Globus pallidus (tissue), 1 donor: ENCODE results near the gene DUS2.
A peak's percentile ranks its signal among the peaks of the same experiment; 100 is the strongest.
"Not testable (repeated sequence)": the region's sequence is repeated elsewhere in the genome, so short reads cannot be mapped to it uniquely, and the experiment has no call there.

Experiments
- DNase-seq: peaks from one replicate; pipeline ENCODE4 v3.0.0-alpha.2; 2015; ENCODE audit warnings: low spot score

DUS2 gene

GRCh38 chr16:68022728-68023537, at the start of gene DUS2, which contains the start of gene DDX28:
Gene DUS2, plus strand, starts transcription at chr16:68023284. Its CDS starts 14,740 bp downstream, at chr16:68038024.
Gene DDX28, minus strand, starts transcription at chr16:68023232. Its CDS starts 30 bp downstream, at chr16:68023202.
- peak; percentile 83 for DNase-seq

DNA sequence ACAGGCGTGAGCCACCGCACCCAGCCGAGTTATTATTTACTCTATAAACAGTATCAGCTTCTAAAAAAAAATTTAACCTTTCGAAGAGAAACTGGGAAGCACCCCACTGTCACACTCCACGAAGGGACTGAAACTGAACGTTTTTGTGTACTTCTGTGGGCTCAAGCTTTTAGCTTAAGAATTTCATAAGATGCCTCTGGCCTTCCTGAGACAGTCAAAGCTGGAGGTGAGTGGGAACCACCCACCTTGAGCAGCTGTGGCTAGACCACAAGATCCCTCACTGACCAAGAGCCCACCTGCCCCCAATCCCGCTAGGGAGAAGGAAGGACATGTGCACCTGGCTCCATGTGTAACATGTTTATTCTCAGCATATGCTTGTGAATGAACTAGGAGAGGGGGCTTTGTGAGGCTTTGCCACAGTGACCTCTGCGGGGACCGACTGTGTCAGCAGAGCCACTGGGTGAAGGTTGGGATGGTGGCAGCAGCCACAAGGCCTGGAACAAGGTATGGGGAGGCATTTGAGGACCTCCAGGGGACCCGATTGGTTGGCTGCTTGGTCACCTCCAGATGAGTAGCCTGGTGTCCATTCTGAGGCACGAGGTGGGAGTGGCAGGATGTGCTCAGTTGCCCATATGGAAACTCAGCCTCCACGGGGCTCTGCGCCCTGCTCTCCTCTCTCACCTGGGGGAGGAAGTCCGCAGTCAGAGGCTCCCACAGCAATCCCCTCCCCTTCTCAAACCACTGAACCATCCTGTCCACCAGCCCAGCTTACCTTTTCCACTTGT, 47.6 kb upstream of the DUS2 start:
- no peak for DNase-seq

DNA sequence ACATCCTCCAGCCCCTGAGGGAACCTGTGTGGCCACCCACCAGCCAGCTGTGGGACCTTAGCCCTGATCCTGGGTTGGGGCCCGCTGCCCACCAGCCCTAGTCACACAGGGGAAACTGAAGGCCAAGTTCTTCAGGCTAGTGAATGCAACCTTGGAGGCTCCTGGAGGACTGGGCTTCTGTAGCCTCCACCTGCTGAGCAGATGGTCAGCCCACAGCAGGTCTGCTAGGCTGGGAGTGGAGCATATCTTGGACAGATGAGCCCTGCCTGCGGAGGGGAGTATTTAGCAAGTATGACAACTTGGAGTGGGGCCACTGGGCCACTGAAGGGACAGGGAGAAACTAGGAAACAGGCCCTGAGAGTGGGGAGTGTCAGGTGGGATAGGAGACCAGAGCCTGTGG, 46.9 kb upstream of the DUS2 start:
- no peak for DNase-seq

- no peak for DNase-seq
Measured at GRCh38 chr16:67977005-67977404, 46.1 kb upstream of the DUS2 start.

DNA sequence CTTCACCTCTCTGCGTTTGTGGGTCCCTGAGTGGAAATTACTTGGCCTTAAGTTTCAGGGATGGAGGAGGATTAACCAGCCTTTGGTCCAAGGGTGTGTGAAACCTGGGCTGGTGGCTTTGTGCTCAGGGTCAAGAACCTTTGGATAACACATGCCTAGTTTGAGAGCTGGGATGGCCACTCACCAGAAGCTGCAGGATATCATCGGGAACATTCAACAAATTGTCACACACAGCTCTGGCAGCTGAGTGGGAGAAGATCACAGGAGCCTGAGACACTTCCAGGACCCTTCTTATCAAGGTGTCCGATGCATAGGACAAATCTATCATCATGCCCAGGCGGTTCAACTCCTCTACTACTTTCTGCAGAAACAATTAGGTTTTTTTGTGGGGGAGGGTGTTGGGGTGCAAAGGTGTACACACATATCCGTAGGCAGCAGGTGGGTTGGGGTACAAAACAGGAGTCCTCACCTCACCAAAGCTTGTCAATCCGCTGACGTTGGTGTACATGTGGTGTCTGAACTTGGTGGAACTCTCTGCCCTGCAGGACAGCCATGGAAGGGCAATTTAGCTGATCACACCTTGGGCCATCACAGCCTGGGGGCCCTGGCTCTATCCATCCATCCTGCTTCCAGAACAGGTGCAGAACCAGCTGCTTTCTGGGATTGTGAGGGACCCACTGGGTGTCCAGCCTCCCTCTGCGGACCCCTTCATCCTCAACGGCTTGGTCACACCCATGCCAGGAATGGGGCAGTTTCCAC, 45.4 kb upstream of the DUS2 start:
- DNase-seq: no peak

- DNase-seq: no peak
Measured at GRCh38 chr16:67979955-67980678, 43.0 kb upstream of the DUS2 start, which contains the start of gene DPEP3. Gene DPEP3, minus strand, starts transcription at chr16:67980499. Its CDS starts 119 bp downstream, at chr16:67980380.

DNA sequence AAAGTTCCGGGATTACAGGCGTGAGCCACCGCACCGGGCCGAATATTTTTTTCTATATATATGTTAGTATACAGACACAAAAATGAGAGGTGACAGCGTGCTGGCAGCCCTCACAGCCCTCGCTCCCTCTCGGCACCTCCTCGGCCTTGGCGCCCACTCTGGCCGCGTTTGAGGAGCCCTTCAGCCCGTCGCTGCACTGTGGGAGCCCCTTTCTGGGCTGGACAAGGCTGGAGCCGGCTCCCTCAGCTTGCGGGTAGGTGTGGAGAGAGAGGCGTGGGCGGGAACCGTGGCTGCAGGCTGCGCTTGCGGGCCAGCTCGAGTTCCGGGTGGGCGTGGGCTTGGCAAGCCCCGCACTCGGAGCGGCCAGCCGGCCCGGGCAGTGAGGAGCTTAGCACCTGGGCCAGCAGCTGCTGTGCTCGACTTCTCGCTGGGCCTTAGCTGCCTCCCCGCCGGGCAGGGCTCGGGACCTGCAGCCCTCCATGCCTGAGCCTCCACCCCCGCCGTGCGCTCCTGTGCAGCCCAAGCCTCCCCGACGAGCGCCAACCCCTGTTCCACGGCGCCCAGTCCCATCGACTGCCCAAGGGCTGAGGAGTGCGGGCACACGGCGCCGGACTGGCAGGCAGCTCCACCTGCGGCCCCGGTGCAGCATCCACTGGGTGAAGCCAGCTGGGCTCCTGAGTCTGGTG, 40.9 kb upstream of the DUS2 start:
- no peak for DNase-seq

- no peak for DNase-seq
Measured at GRCh38 chr16:67986949-67987348, 36.1 kb upstream of the DUS2 start.

- peak; percentile 41 for DNase-seq
Measured at GRCh38 chr16:67987460-67988160, 35.5 kb upstream of the DUS2 start.

GRCh38 chr16:67988675-67989074, 34.4 kb upstream of the DUS2 start:
- DNase-seq: no peak

- no peak for DNase-seq
Measured at GRCh38 chr16:67989322-67990017, 33.6 kb upstream of the DUS2 start.

- no peak for DNase-seq
Measured at GRCh38 chr16:67990018-67990386, 33.1 kb upstream of the DUS2 start.

DNA sequence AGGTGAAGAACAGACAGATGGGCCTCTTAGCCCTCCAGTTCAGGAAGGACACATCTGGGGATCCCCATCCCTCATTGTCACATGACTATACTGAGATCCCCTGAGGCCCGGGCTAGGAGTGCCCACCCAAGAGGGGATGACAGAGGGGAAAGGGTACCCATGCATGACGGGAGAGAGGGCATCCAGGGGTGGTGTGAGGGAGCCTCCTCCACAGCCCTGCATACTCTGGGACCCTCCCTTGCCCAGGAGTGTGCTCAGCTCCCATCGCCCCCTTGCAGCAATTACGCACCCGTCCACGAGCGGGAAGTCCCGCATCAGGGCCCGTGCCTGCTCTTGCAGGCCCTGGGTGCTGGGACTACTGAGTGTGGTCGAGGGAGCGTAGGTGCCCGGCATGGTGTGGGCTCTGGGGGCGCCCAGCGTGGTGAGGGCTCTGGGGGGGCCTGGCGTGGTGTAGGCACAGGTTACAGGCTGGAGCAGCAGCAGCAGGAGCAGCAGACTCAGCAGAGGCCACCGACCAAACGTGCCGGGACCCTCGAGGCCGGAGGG, 30.4 kb upstream of the DUS2 start:
- no peak for DNase-seq

GRCh38 chr16:67993207-67994039, 29.7 kb upstream of the DUS2 start:
- DNase-seq: peak; percentile 51

- DNase-seq: not testable (repeated sequence)
Measured at GRCh38 chr16:67994040-67994408, 29.1 kb upstream of the DUS2 start.

GRCh38 chr16:67995423-67995822, 27.7 kb upstream of the DUS2 start:
- no peak for DNase-seq

- no peak for DNase-seq
Measured at GRCh38 chr16:67996666-67997065, 26.4 kb upstream of the DUS2 start.

- DNase-seq: not testable (repeated sequence)
Measured at GRCh38 chr16:67998231-67998778, 24.8 kb upstream of the DUS2 start.
